Endothelial cell (in vitro differentiated cells): ENCODE measurements around the gene SRM. TPM values are rescaled to one million over a fixed set of nuclear protein-coding genes. Genes with fewer than 3 reads are reported as not detected.

ENCODE experiments used
- DNase-seq: peaks from one replicate; pipeline ENCODE4 v3.0.0; 2021; ENCODE audit warnings: low spot score
- H3K27ac Mint-ChIP-seq: one replicate; pipeline ENCODE4 v1.8.0; 2021; ENCODE audit warnings: mixed read lengths, inconsistent platforms; ENCODE audit not compliant: unreplicated experiment
- H3K27me3 Mint-ChIP-seq: one replicate; pipeline ENCODE4 v1.8.0; 2021; ENCODE audit warnings: mild to moderate bottlenecking, moderate library complexity, mixed read lengths, inconsistent platforms; ENCODE audit not compliant: unreplicated experiment
- H3K36me3 Mint-ChIP-seq: one replicate; pipeline ENCODE4 v1.8.0; 2021; ENCODE audit warnings: mild to moderate bottlenecking, low read depth, mixed read lengths, inconsistent platforms; ENCODE audit not compliant: unreplicated experiment
- H3K4me1 Mint-ChIP-seq: one replicate; pipeline ENCODE4 v1.8.0; 2021; ENCODE audit warnings: mild to moderate bottlenecking, mixed read lengths, inconsistent platforms; ENCODE audit not compliant: unreplicated experiment
- H3K4me3 Mint-ChIP-seq: one replicate; pipeline ENCODE4 v1.8.0; 2021; ENCODE audit warnings: mild to moderate bottlenecking, mixed read lengths, inconsistent platforms; ENCODE audit not compliant: unreplicated experiment
- H3K9me3 Mint-ChIP-seq: one replicate; pipeline ENCODE4 v1.8.0; 2021; ENCODE audit warnings: mixed read lengths, inconsistent platforms; ENCODE audit not compliant: unreplicated experiment
- CTCF ChIP-seq: fragments of 200-600 bp; sonication (generic); IDR thresholded peaks from one replicate; pipeline ENCODE4 v1.5.0; 2021; ENCODE audit warnings: antibody characterized with exemption; ENCODE audit not compliant: unreplicated experiment
- total RNA-seq: library from RNA; stranded (reverse); fragmentation: NEBNext Ultra II Directional; extraction: Animal tissue kit (Norgen Biotek cat#: 25700); gene quantifications from one replicate; pipeline ENCODE4 v1.2.1, GENCODE V29; 2021; ENCODE audit not compliant: unreplicated experiment

The SRM gene
- total RNA-seq, 1 donor from 2014 or later: 51.0 TPM

- peaks cover 4% of the 10 kb centered on the region for H3K27me3 Mint-ChIP-seq
- no peak overlapping the region for H3K4me3 Mint-ChIP-seq
- no peaks in the 10 kb centered on the region for H3K4me1 Mint-ChIP-seq
- no peaks in the 10 kb centered on the region for H3K9me3 Mint-ChIP-seq
- no peak for TF ChIP-seq CTCF
- H3K36me3 Mint-ChIP-seq: peaks cover 15% of the 10 kb centered on the region
- DNase-seq: no peak
- no peak overlapping the region for H3K27ac Mint-ChIP-seq
Observed at GRCh38 chr1:11031624-11032262, 28.1 kb downstream of the SRM start.

GRCh38 chr1:11030865-11031264 lies 29.0 kb downstream of the SRM start:
- no peak for TF ChIP-seq CTCF
- Mint-ChIP-seq H3K4me1 (no peaks in the 10 kb centered on the region), H3K27me3 (peaks cover 4% of the 10 kb centered on the region), H3K4me3 (no peak overlapping the region), H3K27ac (no peak overlapping the region), H3K9me3 (no peaks in the 10 kb centered on the region), H3K36me3 (peaks cover 15% of the 10 kb centered on the region)
- DNase-seq: no peak

- no peak for TF ChIP-seq CTCF
- H3K36me3 Mint-ChIP-seq: peaks cover 30% of the 10 kb centered on the region
- no peak overlapping the region for H3K4me3 Mint-ChIP-seq
- no peak overlapping the region for H3K27ac Mint-ChIP-seq
- H3K9me3 Mint-ChIP-seq: no peaks in the 10 kb centered on the region
- peaks cover 2% of the 10 kb centered on the region for H3K27me3 Mint-ChIP-seq
- DNase-seq: no peak
- no peaks in the 10 kb centered on the region for H3K4me1 Mint-ChIP-seq
Observed at GRCh38 chr1:11028018-11028417, 31.8 kb downstream of the SRM start.

GRCh38 chr1:11027316-11027715 lies 32.5 kb downstream of the SRM start:
- DNase-seq: no peak
- H3K36me3 Mint-ChIP-seq: peaks cover 33% of the 10 kb centered on the region
- no peaks in the 10 kb centered on the region for H3K9me3 Mint-ChIP-seq
- no peak for TF ChIP-seq CTCF
- no peak overlapping the region for H3K4me3 Mint-ChIP-seq
- no peak overlapping the region for H3K27ac Mint-ChIP-seq
- peaks cover 2% of the 10 kb centered on the region for H3K27me3 Mint-ChIP-seq
- H3K4me1 Mint-ChIP-seq: no peaks in the 10 kb centered on the region

GRCh38 chr1:11026903-11027302 lies 32.9 kb downstream of the SRM start:
- Mint-ChIP-seq H3K4me1 (no peaks in the 10 kb centered on the region), H3K9me3 (no peaks in the 10 kb centered on the region), H3K27ac (no peak overlapping the region), H3K27me3 (peaks cover 2% of the 10 kb centered on the region), H3K36me3 (peaks cover 37% of the 10 kb centered on the region), H3K4me3 (peak overlapping the region; percentile 56)
- no peak for DNase-seq
- TF ChIP-seq CTCF: no peak
